Measurements from ENCODE around the gene SH2D3C. TPM values are rescaled to one million over a fixed set of nuclear protein-coding genes. Genes with fewer than 3 reads are reported as not detected.

Gene SH2D3C
- total and polyA plus RNA-seq, 10 of the 15 experiments (the other 5 are each of a cell fraction or from before 2014, with no cell fraction given): 1.2 to 23.5 (median 16.2) TPM

DNA sequence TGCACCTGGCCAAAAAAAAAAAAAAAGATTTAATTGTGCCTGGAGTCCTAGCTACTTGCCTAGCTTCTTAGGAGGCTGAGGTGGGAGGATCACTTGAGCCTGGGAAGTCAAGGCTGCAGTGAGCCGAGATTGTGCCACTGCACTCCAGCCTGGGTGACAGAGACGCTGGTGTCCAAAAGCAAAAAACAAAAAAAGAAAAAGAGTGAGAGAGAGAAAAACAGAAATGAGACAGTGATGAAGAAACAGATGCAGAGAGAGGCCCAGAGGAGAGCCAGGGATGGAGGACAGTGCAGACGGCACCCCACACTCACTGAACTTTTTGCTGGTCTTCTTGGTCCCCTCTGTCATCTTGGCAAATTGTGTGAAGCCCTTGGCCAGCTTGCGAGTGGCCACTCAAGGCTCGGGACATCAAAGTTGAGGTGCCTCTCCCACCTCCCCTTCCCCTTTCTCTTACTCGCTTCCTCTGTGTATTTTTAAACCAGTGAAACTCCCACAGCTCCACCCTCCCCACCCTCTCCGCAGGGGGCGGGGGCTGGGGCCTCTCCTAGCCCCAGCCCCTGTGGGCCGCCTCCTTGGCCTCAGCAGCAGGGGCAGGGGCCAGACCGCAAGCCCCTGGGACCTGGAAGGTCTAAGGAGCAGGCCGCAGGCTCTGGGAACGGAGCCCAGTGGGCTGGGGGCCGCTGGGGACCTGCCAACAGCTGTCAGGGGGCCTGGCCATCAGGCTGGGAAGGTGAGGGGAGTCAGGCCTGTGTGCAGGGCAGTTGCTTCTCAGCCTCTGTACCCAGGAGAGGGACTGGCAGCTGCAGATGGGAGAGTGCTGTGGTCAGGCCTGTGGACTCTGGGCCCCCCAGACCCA, at the start of gene SH2D3C (continued):
- TF ChIP-seq ZBED1 (IDR thresholded peaks at IDR 0.05; ENCODE audit: borderline replicate concordance) (no peak), ZSCAN29 (IDR thresholded peaks at IDR 0.05) (no peak), ESRRA (IDR thresholded peaks at IDR 0.05; ENCODE audit: low read length) (no peak), BMI1 (IDR thresholded peaks at IDR 0.05; ENCODE audit: borderline replicate concordance) (no peak), CEBPB (IDR thresholded peaks at IDR 0.05; ENCODE audit: borderline replicate concordance in 1 of 2, low read depth in 2 of 2, low read length in 2 of 2) (no peak), HDGF (IDR thresholded peaks at IDR 0.05) (no peak), HCFC1 (IDR thresholded peaks at IDR 0.05; ENCODE audit: low read length) (no peak), RCOR1 (conservative IDR thresholded peaks at IDR 0.05; ENCODE audit: low read depth, low read length) (no peak), HDAC2 (IDR thresholded peaks at IDR 0.05) (no peak), MXI1 (IDR thresholded peaks at IDR 0.05; ENCODE audit: low read depth, low read length) (no peak), EED (IDR thresholded peaks at IDR 0.05; ENCODE audit: low read depth) (no peak), YY1 (IDR thresholded peaks at IDR 0.05; ENCODE audit: low read depth, low read length) (no peak), POLR2A (IDR thresholded peaks at IDR 0.05; ENCODE audit: low read depth, low read length) (peak; percentile 72), ZNF207 (IDR thresholded peaks at IDR 0.05; ENCODE audit: borderline replicate concordance) (no peak), SUPT20H (IDR thresholded peaks at IDR 0.05; ENCODE audit: borderline replicate concordance, control insufficient read depth, low read depth, low read length) (no peak), NR2C1 (IDR thresholded peaks at IDR 0.05) (no peak), MEF2B (IDR thresholded peaks at IDR 0.05; ENCODE audit: partially characterized antibody, poor library complexity, severe bottlenecking) (peak; percentile 49)
- TF ChIP-seq, protein P1, sequence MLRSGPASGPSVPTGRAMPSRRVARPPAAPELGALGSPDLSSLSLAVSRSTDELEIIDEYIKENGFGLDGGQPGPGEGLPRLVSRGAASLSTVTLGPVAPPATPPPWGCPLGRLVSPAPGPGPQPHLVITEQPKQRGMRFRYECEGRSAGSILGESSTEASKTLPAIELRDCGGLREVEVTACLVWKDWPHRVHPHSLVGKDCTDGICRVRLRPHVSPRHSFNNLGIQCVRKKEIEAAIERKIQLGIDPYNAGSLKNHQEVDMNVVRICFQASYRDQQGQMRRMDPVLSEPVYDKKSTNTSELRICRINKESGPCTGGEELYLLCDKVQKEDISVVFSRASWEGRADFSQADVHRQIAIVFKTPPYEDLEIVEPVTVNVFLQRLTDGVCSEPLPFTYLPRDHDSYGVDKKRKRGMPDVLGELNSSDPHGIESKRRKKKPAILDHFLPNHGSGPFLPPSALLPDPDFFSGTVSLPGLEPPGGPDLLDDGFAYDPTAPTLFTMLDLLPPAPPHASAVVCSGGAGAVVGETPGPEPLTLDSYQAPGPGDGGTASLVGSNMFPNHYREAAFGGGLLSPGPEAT (IDR thresholded peaks at IDR 0.05; ENCODE audit: low read depth): 0 out of 2 replicates have a peak, but pooled peaks have one; percentile 14
- TF ChIP-seq, protein P2, sequence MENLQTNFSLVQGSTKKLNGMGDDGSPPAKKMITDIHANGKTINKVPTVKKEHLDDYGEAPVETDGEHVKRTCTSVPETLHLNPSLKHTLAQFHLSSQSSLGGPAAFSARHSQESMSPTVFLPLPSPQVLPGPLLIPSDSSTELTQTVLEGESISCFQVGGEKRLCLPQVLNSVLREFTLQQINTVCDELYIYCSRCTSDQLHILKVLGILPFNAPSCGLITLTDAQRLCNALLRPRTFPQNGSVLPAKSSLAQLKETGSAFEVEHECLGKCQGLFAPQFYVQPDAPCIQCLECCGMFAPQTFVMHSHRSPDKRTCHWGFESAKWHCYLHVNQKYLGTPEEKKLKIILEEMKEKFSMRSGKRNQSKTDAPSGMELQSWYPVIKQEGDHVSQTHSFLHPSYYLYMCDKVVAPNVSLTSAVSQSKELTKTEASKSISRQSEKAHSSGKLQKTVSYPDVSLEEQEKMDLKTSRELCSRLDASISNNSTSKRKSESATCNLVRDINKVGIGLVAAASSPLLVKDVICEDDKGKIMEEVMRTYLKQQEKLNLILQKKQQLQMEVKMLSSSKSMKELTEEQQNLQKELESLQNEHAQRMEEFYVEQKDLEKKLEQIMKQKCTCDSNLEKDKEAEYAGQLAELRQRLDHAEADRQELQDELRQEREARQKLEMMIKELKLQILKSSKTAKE (IDR thresholded peaks at IDR 0.05; ENCODE audit: low read depth, poor library complexity, severe bottlenecking): no peak
- TF ChIP-seq, protein P3, sequence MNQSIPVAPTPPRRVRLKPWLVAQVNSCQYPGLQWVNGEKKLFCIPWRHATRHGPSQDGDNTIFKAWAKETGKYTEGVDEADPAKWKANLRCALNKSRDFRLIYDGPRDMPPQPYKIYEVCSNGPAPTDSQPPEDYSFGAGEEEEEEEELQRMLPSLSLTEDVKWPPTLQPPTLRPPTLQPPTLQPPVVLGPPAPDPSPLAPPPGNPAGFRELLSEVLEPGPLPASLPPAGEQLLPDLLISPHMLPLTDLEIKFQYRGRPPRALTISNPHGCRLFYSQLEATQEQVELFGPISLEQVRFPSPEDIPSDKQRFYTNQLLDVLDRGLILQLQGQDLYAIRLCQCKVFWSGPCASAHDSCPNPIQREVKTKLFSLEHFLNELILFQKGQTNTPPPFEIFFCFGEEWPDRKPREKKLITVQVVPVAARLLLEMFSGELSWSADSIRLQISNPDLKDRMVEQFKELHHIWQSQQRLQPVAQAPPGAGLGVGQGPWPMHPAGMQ (IDR thresholded peaks at IDR 0.05; ENCODE audit: borderline replicate concordance): no peak
- TF ChIP-seq, protein P4, sequence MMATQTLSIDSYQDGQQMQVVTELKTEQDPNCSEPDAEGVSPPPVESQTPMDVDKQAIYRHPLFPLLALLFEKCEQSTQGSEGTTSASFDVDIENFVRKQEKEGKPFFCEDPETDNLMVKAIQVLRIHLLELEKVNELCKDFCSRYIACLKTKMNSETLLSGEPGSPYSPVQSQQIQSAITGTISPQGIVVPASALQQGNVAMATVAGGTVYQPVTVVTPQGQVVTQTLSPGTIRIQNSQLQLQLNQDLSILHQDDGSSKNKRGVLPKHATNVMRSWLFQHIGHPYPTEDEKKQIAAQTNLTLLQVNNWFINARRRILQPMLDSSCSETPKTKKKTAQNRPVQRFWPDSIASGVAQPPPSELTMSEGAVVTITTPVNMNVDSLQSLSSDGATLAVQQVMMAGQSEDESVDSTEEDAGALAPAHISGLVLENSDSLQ (IDR thresholded peaks at IDR 0.05): no peak
- TF ChIP-seq, protein P5, sequence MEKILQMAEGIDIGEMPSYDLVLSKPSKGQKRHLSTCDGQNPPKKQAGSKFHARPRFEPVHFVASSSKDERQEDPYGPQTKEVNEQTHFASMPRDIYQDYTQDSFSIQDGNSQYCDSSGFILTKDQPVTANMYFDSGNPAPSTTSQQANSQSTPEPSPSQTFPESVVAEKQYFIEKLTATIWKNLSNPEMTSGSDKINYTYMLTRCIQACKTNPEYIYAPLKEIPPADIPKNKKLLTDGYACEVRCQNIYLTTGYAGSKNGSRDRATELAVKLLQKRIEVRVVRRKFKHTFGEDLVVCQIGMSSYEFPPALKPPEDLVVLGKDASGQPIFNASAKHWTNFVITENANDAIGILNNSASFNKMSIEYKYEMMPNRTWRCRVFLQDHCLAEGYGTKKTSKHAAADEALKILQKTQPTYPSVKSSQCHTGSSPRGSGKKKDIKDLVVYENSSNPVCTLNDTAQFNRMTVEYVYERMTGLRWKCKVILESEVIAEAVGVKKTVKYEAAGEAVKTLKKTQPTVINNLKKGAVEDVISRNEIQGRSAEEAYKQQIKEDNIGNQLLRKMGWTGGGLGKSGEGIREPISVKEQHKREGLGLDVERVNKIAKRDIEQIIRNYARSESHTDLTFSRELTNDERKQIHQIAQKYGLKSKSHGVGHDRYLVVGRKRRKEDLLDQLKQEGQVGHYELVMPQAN (conservative IDR thresholded peaks at IDR 0.05): 0 out of 2 replicates have a peak, but pooled peaks have one; percentile 8

All from GM12878 (cell line).